Measurements from ENCODE around the gene RPEL1.

DNA sequence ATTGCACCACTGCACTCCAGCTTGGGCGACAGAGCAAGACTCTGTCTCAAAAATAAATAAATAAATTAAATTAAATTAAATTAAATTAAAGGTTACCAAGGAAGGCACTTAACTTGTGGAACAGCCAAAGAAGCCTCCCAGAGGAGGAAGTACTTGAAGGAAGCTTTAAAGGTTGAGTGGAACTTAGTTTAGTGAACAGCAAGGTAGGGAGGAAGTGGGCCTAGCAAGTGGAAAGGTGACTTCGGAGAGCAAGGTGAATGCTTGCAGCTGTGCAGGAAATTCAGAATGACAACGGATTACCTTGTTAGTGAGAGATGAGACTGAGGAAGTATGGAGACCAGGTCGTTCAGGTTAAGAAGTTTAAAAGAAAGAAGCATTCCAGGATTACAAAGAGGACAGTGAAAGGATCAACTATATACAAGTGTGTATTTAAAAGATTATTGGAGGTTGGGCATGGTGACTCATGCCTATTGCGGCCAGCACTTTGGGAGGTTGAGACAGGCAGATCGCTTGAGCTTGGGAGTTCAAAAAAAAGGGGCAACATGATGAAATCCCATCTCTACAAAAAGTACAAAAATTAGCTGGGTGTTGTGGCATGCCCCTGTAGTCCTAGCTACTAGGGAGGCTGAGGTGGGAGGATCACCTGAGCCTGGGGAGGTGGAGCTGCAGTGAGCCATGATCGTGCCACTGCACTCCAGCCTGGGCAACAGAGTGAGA, 12.8 kb upstream of the RPEL1 start:
- TF ChIP-seq, protein P1, sequence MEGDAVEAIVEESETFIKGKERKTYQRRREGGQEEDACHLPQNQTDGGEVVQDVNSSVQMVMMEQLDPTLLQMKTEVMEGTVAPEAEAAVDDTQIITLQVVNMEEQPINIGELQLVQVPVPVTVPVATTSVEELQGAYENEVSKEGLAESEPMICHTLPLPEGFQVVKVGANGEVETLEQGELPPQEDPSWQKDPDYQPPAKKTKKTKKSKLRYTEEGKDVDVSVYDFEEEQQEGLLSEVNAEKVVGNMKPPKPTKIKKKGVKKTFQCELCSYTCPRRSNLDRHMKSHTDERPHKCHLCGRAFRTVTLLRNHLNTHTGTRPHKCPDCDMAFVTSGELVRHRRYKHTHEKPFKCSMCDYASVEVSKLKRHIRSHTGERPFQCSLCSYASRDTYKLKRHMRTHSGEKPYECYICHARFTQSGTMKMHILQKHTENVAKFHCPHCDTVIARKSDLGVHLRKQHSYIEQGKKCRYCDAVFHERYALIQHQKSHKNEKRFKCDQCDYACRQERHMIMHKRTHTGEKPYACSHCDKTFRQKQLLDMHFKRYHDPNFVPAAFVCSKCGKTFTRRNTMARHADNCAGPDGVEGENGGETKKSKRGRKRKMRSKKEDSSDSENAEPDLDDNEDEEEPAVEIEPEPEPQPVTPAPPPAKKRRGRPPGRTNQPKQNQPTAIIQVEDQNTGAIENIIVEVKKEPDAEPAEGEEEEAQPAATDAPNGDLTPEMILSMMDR (IDR thresholded peaks at IDR 0.05), result no peak
- TF ChIP-seq POLR2A (IDR thresholded peaks at IDR 0.05), result no peak

All from vagina (tissue), 2 donors.